Activated T-helper 9 cell treated with anti-CD3 and anti-CD28 coated beads, Interleukin-2, amount 50 U/mL, for 16 hours (primary cell): ENCODE data around the gene SYT12.

ENCODE experiments used
- DNase-seq: peaks from one replicate; pipeline ENCODE4 v3.0.0-alpha.2; 2020; ENCODE audit warnings: low read depth

The SYT12 gene

DNA sequence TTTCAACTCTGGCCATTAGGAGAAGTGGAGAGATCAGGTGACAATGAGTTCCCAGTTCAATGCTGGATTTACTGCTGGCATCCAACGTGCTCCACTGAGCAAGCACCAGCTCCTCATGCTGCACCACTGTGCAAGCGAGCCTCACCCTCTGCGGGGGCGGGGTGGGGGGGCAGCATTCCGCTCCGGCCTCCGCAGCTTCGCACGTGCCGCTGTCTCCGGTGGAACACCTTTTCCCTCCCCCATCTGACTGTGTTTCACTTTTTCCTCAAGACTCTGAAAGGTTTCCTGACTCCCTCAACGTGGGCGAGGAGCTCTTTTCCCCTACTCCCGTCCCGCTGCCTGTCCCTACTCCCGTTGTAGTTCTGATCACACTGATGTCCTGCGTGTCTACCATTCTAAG, 32.9 kb downstream of the SYT12 start:
- no peak for DNase-seq

DNA sequence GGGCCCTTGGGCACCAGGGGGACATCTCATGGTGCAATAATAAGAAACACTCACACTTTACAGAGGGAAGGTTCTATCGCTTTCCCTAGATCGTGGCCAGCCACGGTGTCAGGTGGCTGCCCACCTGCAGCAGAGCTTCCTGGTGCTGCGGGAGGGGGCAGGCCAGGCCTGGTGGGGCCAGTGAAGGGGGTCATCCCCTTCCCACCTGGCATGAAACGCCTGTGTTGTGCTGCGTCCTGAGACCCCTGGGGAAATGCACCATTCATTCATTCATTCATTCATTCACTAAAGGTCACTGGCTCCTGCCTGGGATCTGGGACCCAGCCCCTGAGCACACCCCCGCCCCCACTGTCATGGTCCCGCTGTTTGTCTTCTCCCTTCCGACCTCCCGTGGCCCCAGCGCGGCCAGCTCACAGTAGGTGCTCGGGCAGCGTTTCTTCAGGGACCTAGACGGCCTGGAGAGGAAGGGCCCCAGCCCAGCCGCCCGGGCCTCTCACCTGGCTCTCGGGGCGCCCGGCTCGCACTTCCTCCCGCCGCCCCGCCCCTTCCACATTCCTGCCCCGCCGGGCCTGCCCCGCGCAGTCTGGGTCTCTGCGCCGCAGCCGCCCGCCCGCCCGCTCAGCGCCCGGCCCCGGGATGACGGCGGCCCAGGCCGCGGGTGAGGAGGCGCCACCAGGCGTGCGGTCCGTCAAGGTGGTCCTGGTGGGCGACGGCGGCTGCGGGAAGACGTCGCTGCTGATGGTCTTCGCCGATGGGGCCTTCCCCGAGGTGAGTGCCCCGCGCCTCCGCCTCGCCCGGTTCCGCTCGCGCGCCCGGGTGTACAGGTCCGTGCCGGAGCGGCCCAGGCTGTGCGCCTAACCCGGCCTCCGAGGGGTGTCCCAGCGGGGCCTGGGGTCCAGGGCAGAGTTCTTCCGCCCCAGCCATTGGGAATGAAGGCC, 33.6 kb downstream of the SYT12 start, which contains the start of gene RHOD:
TSS of gene RHOD (plus strand) at position 581 of the 938 bp plus-strand sequence. CDS start at position 637, 56 bp downstream.
- peak; percentile 5 for DNase-seq

DNA sequence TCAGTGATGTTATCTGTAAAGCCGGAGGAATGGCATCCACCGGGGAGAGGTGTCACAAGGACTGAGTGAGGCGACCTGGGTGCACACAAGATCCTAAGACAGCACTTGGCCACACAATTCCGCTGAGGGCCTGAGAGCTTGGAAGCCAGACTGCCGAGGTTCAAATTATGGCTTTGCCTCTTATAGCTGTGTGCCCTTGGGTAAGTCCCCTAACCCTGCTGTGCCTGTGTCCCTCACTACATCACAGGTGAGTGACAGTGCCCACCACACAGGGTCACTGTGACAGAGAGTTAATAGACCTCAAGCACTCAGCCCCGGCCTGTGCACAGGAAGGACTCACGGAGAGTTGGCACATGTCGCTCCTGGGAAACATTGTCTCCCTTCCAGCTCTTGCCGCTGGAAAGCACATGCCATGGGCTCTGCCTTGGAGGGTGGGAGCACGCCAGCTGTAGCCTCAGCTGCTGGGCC, 34.3 kb downstream of the SYT12 start:
- DNase-seq, result no peak

DNA sequence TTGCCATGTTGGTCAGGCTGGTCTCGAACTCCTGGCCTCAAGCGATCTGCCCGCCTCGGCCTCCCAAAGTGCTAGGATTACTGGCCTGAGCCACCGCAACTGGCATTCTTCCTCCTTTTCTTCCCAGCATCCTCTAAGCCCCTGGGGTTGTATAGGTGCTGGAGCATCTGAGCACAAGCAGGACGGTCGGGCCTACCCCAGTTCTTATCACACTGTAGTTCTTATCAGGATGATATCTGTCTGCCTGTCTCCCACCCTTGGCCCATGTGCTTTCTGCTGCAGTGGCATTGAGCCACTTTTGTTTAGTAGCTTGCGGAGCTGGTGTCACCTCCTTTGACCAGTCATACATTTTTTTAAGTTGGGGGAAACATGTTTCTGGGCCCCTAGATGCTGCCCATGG, 35.6 kb downstream of the SYT12 start:
- no peak for DNase-seq

DNA sequence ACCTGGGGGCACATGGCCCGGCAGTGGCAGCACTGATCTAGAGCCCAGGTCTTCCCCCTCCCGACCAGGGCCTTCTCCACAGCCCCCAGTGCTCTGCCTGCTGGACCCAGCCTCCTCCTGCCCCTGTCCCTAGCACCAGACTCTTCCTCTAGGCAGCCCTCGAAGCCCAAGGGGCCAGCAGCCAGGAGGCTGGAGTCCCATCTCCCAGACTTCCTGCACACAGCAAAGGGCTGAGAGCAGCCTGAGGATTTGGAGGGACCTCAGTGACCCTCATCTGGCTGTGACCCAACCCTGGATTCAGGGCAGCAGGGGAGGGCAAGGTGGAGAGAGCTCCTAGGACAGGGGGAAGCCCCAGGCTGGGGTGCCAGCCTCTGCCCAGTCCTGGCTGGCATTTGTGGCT, 36.7 kb downstream of the SYT12 start:
- no peak for DNase-seq

DNA sequence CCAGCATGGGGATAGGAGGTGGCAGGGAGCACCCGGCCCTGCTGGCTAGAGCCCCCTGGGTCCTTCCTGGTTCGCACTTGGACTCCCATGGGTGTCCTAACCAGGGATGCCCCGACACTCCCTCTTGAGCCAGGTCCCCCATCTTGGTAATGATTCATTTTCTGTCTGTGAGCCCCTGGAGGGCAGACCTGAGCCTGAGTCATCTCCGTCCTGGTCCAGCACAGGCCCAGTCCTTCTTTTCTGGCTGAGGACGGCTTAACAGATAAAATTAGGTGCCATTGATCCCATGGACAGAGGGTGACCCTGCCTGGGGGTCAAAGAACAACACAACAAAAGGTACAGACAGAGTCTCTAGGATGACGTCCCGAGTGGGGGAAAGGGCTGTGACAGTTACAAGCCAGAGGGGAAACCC, 37.2 kb downstream of the SYT12 start:
- no peak for DNase-seq

DNA sequence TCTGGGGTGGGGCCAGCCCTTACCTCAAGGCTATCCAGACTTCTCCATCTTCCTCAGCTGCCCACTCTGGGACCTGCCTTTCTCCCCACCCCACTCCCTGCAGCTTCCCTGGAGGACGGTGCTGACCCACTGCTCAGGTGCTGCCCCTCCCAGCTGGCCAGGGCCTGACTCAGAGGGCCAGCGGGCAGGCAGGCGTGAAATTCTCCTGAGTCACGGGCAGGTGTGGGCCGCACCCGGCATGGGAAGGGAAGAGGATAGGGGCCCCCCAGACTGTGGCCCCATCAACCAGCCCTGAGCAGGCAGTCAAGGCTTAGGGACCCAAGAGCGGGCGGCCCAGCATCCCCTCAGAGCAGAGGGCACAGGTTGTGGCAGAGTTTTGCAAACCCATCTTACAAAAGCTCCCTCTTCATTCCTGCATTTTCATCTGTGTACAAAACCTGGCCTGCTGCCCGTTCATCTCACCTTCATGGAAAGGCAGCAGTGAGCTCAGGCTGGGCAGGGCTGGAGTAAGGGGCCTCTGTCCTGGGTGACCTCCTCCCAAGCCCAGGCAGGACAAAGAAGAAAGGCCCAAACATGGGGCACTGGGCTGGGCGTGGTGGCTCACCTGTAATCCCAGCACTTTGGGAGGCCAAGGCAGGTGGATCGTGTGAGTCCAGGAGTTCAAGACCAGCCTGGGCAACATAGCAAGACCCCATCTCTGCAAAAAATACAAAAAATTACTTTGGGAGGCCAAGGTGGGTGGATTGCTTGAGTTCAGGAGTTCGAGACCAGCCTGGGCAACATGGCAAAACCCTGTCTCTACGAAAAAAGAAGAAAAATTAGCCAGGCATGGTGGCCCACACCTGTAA, 39.8 kb downstream of the SYT12 start:
- DNase-seq, result no peak

DNA sequence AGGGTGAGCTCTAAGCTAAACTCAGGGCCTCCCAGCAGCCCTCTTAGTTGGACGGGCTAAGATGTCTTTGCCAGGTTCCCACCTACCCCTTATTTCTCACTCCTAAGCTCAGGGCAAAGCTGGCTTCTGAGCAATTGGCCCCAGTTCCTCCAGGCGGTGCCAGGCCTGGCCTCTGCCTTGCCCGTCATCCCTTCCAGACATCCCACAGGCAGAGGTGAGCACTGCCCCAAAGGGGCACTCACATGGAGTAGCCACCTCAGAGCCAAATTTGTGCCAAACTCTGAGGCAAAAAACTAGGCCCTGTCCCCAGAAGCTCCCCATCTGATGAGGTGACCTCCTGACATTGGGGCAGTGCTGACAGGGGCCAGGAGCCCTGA, 43.4 kb downstream of the SYT12 start:
- DNase-seq, result no peak

DNA sequence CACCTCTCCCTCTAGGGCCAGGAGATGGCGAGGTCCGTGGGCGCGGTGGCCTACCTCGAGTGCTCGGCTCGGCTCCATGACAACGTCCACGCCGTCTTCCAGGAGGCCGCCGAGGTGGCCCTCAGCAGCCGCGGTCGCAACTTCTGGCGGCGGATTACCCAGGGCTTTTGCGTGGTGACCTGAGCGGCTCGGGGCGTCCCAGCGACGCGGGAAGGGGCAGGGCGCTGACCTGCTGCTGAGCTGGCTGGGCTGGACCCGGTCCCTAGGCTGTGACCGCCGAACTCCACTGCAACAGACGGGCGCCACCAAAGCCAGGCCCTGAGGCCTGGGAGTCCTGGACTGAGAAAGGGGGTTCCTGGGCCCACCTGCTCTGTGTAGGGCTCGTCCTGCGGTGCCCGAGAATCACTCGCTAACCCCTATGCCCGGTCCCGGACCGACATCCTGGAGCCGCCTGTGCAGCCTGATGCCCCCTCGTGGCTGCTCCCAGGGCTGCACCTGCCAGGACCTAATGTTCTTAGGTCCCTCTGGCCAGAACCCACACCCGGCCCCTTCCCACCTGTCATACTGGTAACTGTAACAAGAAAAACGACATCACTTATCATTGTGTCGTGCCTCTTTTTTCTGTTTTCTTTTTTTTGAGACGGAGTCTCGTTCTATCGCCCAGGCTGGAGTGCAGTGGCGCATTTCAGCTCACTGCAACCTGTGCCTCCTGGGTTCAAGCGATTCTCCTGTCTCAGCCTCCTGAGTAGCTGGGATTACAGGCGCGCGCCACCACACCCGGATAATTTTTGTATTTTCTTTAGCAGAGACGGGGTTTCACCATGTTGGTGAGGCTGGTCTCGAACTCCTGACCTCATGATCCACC, 48.7 kb downstream of the SYT12 start:
- peak; percentile 59 for DNase-seq

DNA sequence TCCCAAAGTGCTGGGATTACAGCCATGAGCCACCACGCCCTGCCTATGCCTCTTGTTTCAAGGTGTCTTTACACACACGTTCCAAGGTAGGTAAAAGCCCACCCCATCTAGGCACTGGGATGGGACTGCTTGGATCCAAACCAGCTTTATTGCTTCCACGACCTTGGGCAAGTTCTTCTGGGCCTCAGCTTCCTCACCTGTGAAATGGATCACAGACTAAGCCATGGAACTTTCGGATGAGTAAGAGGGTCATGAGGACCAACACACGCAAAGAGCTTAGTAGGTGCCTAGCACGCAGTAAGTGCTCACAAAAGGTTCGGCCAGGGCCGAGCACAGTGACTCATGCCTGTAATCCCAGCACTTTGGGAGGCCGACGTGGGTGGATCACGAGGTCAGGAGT, 49.4 kb downstream of the SYT12 start:
- DNase-seq, result no peak

DNA sequence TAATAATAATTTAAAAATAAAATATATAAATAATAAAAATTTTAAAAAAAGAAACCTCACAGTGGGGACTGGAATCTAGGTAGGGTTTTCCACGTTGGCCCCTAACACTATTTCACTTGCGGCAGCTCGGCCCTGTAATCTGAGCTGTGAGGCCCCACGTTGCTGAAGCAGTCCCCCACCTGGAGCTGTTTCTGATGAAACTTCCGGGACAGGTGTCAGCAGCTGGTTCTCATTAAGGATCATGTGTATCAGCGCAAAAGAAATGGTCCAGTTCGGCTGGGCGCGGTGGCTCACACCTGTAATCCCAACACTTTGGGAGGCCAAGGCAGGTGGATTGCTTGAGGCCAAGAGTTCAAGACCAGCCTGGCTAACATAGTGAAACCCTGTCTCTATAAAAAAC, 51.0 kb downstream of the SYT12 start:
- DNase-seq, result no peak

DNA sequence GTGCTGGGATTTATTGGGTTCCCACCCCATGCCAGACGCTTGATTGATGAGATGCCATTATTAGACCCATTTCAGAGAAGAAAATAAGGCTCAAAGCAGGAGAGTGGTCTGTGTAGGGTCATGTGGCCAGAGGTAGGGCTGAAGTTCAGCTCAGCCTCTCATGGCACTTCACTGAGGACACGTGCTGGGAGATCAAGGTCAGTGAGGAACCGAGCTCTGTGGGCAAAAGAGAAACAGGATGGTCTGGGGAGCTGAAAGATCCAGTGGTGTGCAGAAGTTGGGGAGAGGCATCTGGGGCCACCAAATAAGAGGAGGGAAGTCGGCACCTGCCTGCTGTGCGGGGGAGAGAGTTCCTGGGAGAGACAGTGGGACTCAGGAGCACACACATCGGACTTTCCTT, 53.3 kb downstream of the SYT12 start:
- no peak for DNase-seq

DNA sequence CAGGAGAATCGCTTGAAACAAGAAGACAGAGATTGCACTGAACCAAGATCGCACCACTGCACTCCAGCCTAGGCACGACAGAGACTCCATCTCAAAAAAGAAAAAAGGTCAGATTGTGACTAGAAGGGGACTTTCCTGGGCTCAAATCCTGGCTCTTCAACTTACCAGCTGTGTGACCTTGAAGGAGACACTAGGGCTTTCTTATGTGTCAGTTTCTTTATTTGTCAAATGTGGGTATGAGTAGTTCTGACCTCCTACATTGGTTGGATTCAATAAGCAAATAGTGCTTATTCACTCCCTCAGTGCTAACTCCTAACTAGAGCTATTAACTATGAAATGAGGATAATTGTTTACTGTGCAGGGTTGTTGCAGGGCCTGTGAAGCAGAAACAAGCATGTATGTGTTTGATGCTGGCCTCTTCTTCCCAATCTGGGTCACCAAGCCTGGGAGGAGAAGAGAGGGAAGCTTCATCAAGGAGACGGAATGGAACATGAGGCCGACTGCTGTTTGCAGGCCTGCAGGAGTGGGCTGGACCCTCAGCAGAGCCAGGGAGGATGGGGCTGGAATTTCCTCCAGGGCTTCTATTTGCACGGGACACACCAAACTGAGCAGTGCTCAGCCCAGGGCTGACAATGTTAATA, 56.3 kb downstream of the SYT12 start:
- DNase-seq, result no peak

DNA sequence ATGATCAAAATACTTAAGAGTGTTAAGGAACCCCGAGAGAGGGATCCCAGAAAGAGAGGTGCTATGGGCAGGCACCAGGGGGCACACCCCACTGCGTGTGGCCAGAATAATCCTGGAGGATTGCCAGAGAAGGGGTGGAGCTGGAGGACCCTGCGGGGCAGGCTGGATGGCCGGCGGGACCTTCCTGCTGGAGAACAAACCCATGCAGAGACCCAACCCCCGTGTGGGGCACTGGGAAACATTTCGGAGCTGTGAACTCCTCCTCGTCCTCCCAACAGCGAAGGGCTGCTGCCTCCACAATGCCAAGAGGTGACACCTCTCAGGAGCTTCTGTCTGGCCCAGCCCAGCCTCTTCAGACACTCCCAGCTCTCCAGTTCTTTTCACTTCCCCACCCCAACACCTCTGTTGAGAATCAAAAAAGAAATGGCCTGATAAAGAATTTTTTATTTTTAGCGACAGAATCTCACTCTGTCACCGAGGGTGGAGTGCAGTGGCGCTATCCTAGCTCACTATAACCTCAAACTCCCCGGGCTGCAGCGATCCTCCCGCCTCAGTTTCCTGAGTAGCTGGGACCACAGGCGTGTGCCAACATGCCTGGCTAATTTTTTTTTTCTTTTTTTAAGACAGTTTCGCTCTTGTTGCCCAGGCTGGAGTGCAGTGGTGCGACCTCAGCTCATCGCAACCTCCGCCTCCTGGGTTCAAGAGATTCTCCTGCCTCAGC, 59.3 kb downstream of the SYT12 start:
- DNase-seq, result no peak

DNA sequence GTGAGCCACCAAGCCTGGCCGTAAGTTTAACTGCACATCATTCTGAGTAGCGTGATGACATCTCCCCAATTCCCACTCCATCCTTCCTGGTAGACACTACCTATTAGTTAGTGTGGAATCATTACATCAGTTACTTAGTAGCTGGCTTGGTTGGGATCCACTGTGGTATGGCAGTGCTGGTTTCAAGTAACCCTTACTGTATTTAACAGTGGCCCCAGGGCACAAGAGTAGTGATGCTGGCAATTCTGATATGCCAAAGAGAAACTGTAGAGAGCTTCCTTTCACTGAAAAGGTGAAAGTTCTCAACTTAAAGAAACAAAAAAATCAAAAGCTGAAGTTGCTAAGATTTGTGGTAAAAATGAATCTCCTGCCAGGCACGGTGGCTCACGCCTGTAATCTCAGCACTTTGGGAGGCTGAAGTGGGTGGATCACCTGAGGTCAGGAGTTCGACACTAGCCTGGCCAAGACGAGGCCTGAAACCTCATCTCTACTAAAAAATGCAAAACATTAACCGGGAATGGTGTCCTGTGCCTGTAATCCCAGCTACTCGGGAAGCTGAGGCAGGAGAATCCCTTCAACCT, 60.9 kb downstream of the SYT12 start:
- no peak for DNase-seq

DNA sequence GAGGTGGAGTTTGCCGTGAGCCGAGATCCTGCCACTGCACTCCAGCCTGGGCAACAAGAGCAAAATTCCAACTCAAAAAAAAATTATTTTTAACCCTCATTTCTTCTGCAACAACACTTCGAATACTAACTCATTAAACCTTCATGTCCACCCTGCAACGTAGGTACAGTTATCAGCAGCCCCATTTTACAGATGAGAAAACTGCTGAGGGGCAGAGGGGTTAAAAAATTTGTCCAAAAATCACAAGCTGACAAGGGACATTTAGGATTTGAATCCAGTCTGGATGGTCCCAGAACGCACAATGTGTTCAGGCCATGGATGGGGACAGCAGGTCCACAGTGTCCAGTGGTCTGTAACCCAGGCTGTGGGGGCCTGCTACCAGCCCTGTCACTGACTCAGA, 62.7 kb downstream of the SYT12 start:
- no peak for DNase-seq

DNA sequence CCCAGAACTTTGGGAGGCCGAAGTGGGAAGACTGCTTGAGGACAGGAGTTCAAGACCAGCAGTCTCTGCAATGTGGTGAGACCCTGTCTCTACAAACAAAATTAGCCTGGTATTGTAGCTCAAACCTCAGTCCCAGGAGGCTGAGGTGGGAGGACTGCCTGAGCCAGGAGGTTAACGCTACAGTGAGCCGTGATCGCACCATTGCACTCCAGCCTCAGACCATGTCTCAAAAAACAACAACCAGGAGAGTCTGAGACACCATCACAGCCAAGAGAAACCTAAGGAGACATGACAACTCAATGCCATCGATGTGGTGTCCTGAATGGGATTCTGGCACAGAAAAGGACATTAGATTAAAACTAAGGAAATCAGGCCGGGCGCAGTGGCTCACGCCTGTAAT, 67.8 kb downstream of the SYT12 start:
- no peak for DNase-seq

DNA sequence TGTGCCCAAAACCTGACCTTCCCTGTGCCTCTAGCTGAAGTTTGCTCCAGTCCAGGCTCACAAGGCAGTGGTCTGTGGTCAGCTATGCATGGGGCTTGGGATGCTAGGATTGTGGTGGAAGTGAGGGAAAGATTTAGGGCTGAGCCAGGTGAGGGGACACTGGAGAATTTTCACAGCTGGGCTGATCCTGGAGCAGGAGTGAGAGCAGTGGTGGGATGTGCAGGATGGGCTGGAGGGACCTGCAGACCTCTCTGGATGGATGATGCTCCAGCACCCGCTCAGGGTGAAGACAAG, 72.2 kb downstream of the SYT12 start:
- DNase-seq, result no peak

DNA sequence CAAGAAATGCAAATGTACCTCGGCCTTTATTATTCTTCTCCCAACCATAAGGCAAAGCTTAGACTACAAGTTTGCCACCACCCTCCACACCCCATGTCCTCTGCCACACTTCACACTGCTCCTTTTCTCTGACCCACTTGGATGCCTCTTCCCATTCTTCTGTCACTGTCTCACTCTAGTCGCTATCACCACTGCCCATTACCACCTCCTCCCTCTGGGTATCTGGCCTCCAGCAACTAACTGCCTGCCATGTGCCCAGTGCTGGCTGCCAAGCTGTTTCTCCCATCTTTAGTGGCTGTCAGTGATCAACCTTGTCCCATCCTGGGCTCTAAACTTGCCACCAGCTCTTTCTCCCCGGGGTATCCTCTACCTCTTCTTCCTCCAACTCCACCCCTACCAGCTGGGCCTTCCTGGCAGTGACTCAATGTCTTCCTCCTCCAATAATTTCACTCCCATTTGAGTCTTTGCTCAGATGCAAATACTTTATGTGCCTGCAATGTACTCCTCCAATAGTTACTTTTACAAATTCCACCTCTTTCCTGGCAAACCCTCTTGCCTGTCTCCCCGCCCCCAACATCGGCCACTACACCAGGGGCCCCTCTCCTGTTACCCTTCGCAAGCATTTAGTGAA, 76.0 kb downstream of the SYT12 start:
- no peak for DNase-seq

DNA sequence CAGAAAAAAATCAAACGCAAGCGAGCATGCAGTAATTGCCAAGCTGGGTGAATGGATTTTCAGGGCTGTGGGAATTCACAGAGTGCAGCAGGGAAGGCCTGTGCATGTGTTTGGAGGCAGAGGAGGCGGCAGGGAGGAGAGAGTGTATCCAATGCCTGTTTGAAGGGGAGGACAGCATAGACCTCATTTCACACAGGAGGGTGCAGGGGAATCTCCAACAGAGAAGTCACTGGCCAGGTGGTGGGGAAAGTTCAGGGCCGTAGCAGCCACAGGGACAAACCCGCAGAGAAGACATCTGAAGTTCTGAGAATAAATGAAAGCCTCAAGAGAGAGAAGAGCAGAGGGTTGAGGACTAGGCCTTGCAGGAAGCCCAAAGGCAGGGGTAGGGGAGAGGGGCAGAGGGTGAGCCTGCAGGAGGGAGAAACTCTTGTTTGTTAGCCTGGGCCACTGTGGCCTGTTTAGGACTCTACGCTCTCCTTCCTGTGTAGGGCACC, 76.9 kb downstream of the SYT12 start:
- no peak for DNase-seq
